ENCODE data around the gene NUP43.

NUP43 gene

DNA sequence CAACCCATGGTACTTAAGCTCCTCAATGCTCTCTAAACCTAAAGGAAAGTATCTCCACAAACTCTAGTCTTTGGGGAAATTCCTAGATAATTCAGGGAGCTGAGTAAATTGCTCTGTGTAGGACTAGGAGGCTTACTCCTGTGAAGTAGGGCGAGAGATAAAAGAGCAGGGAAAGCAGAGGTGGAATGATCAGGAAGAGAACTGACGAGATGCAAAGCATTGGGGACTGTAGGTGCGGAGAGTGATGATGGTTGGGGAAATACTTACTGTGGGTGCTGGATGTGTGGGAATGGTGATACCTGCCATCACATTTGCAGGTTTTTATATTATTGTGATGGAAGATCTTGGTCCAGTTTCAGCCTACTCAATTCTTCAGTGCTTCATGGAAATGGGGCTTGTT, 26.8 kb downstream of the NUP43 start:
- peaks cover 24% of the 10 kb centered on the region for H3K79me2 ChIP-seq (ENCODE audit: control insufficient read depth, insufficient read depth, low read length)
- no peak overlapping the region for H2BK5ac ChIP-seq (ENCODE audit: low read length)
- H3K4me1 ChIP-seq (ENCODE audit: control insufficient read depth, low read depth, low read length): peaks cover 3% of the 10 kb centered on the region
- H3K79me1 ChIP-seq (ENCODE audit: low read length): no peaks in the 10 kb centered on the region
- H4K5ac ChIP-seq (ENCODE audit: low read length): no peak overlapping the region
- H3K27ac ChIP-seq (ENCODE audit: low read depth, low read length): no peak overlapping the region
- no peak overlapping the region for H2BK120ac ChIP-seq (ENCODE audit: low read depth, low read length)
- H3K18ac ChIP-seq (ENCODE audit: low read length): no peak overlapping the region
- no peak for DNase-seq
- no peak overlapping the region for H3K4me3 ChIP-seq (ENCODE audit: low read length)
- H3K56ac ChIP-seq (ENCODE audit: low read length): no peak overlapping the region
- H3K36me3 ChIP-seq (ENCODE audit: control insufficient read depth, insufficient read depth, low read length): peaks cover 2% of the 10 kb centered on the region
- no peak overlapping the region for H3K23ac ChIP-seq (ENCODE audit: low read length)
- H3K9ac ChIP-seq (ENCODE audit: low read length): no peak overlapping the region
- H4K8ac ChIP-seq (ENCODE audit: low read depth, low read length): no peak overlapping the region
- no peak overlapping the region for H3K4ac ChIP-seq (ENCODE audit: low read depth, low read length)
- no CpG with 5 or more reads among the region's 3 CpGs for WGBS (ENCODE audit: extremely low coverage, insufficient coverage, low lambda C conversion rate)
- H2BK15ac ChIP-seq (replicated peaks; ENCODE audit: low read depth): no peak overlapping the region
- no peaks in the 10 kb centered on the region for H3K27me3 ChIP-seq (ENCODE audit: insufficient read depth, low read length, poor library complexity)
- H3K4me2 ChIP-seq (ENCODE audit: low read length): no peak overlapping the region
- no peak overlapping the region for H2AK5ac ChIP-seq (ENCODE audit: low read length)

DNA sequence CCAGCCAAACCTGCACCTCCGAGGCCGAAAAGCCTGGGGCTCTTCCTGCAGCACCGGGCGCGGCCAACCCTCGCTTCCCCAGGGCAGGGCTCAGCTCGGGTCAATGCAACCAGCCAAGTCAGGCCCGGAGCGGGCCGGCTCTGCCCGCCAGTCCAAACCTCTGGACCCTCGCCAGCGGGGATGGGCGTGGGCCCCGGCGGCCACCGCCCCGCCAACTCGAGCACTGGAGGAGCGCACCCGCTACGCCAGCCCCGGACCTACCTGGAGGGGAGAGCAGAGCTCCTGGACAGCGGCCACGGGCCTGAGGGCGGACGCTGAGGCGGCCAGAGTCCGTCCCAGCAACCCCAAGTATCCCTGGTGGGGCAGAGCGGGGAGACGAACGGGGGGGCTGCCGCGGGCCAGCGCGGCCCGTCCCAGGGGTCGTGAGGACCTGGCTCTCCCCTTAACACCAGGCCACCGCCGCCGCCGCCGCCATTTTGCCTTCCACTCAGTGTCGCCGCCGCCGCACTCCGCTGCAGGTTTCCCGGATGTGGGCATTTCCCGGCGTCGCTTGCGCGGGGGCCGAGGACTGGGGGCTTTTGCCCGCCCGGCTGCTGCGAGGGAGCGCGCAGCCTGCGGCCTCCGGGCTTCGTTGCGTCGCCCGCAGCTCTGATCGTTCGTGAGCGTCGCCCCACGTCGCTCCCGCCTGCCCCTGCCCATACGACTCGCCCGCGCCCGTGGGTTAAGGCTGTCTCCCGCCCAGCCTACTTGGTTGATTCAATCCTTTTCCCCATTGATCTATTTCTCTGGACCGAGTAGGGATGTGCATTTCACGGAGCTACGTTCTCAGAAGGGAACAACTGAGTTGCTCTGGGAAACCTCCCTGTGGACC, 28.5 kb downstream of the NUP43 start, which contains the start of gene LATS1:
Gene LATS1, minus strand, starts transcription at position 514 of the 871 bp plus-strand sequence. CDS start 15,975 bp downstream, outside the sequence.
- H4K8ac ChIP-seq (ENCODE audit: low read depth, low read length): no peak within 1 kb of the TSS
- H3K18ac ChIP-seq (ENCODE audit: low read length): peak within 1 kb of the TSS; percentile 51
- H3K27me3 ChIP-seq (ENCODE audit: insufficient read depth, low read length, poor library complexity): no peaks in the 10 kb centered on the region
- H3K23ac ChIP-seq (ENCODE audit: low read length): peak within 1 kb of the TSS; percentile 30
- peak within 1 kb of the TSS; percentile 94 for H3K56ac ChIP-seq (ENCODE audit: low read length)
- H3K36me3 ChIP-seq (ENCODE audit: control insufficient read depth, insufficient read depth, low read length): no peaks in the 10 kb centered on the region
- peak within 1 kb of the TSS; percentile 74 for H3K4ac ChIP-seq (ENCODE audit: low read depth, low read length)
- H2BK120ac ChIP-seq (ENCODE audit: low read depth, low read length): no peak within 1 kb of the TSS
- peaks cover 37% of the 10 kb centered on the region for H3K79me2 ChIP-seq (ENCODE audit: control insufficient read depth, insufficient read depth, low read length)
- H3K4me1 ChIP-seq (ENCODE audit: control insufficient read depth, low read depth, low read length): peaks cover 3% of the 10 kb centered on the region
- H3K27ac ChIP-seq (ENCODE audit: low read depth, low read length): peak within 1 kb of the TSS; percentile 80
- H3K79me1 ChIP-seq (ENCODE audit: low read length): no peaks in the 10 kb centered on the region
- no CpG with 5 or more reads among the region's 82 CpGs for WGBS (ENCODE audit: extremely low coverage, insufficient coverage, low lambda C conversion rate)
- peak within 1 kb of the TSS; percentile 91 for H3K4me2 ChIP-seq (ENCODE audit: low read length)
- H2BK5ac ChIP-seq (ENCODE audit: low read length): peak within 1 kb of the TSS; percentile 89
- H3K4me3 ChIP-seq (ENCODE audit: low read length): peak within 1 kb of the TSS; percentile 64
- H2BK15ac ChIP-seq (replicated peaks; ENCODE audit: low read depth): no peak within 1 kb of the TSS
- no peak within 1 kb of the TSS for H4K5ac ChIP-seq (ENCODE audit: low read length)
- H2AK5ac ChIP-seq (ENCODE audit: low read length): no peak within 1 kb of the TSS
- H3K9ac ChIP-seq (ENCODE audit: low read length): peak within 1 kb of the TSS; percentile 85
- peak; percentile 96 for DNase-seq

DNA sequence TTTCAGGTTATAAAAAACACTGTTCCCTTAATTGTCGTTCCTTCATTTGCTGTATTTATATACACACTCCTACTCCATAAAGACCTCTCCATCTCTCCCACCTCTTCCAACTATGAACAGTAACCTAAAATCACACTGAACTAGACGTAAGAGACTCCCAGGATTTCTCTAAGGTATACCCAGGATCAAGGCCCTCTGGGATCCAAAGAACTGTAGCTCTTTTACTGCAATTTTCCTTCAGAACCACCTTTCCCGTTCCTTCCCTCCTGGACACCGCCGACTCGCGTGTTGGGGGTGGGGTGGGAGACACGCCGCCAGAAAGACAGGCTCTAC, 29.1 kb downstream of the NUP43 start:
- Histone ChIP-seq H2BK120ac (ENCODE audit: low read depth, low read length) (no peak overlapping the region), H3K9ac (ENCODE audit: low read length) (peak overlapping the region; percentile 85), H3K27me3 (ENCODE audit: insufficient read depth, low read length, poor library complexity) (no peaks in the 10 kb centered on the region), H3K27ac (ENCODE audit: low read depth, low read length) (peak overlapping the region; percentile 80), H2BK5ac (ENCODE audit: low read length) (no peak overlapping the region), H3K4me2 (ENCODE audit: low read length) (peak overlapping the region; percentile 68), H4K5ac (ENCODE audit: low read length) (no peak overlapping the region), H3K23ac (ENCODE audit: low read length) (no peak overlapping the region), H3K4ac (ENCODE audit: low read depth, low read length) (peak overlapping the region; percentile 74), H4K8ac (ENCODE audit: low read depth, low read length) (no peak overlapping the region), H3K18ac (ENCODE audit: low read length) (peak overlapping the region; percentile 51), H3K56ac (ENCODE audit: low read length) (peak overlapping the region; percentile 94), H3K79me2 (ENCODE audit: control insufficient read depth, insufficient read depth, low read length) (peaks cover 43% of the 10 kb centered on the region), H2AK5ac (ENCODE audit: low read length) (no peak overlapping the region), H3K36me3 (ENCODE audit: control insufficient read depth, insufficient read depth, low read length) (no peaks in the 10 kb centered on the region), H3K4me1 (ENCODE audit: control insufficient read depth, low read depth, low read length) (peaks cover 3% of the 10 kb centered on the region), H2BK15ac (replicated peaks; ENCODE audit: low read depth) (no peak overlapping the region), H3K79me1 (ENCODE audit: low read length) (no peaks in the 10 kb centered on the region), H3K4me3 (ENCODE audit: low read length) (peak overlapping the region; percentile 64)
- DNase-seq: no peak
- WGBS (ENCODE audit: extremely low coverage, insufficient coverage, low lambda C conversion rate): no CpG with 5 or more reads among the region's 9 CpGs

DNA sequence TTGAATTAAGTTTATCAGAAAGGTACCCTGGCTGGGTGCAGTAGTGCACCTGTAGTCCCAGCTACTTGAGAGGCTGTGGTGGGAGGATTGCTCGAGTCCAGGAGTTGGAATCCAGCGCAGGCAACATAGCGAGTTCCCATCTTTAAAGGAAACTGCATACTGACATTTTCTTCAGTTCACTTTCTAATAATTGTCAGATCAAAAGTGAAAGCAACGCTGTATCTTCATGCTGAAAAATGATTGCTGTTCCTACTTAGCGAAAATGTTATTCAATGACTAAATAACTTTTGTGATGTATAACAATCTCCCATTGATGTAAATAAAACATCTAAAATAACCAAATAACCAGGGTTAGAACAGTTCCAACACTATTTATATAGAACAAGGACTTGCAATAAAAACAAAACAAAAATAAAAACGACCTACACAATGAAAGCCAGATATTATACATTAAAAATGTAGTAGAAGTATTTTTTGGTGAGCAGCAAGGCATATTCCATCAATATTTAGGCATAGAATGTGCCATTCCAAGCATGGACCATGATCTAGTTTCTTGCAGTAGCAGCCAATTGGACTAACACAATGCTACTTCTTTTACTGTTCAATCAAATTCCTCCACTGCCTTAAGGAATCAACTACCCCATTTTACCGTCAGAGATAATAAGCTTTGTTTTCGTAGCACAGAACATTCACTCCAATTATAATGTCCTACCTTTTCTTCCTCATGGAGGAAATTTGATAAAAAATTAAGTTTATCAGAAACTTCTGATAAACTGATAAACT, 30.0 kb downstream of the NUP43 start:
- Histone ChIP-seq H2BK120ac (ENCODE audit: low read depth, low read length) (no peak overlapping the region), H2BK15ac (replicated peaks; ENCODE audit: low read depth) (no peak overlapping the region), H3K79me1 (ENCODE audit: low read length) (peaks cover 4% of the 10 kb centered on the region), H3K23ac (ENCODE audit: low read length) (no peak overlapping the region), H4K8ac (ENCODE audit: low read depth, low read length) (no peak overlapping the region), H3K4me3 (ENCODE audit: low read length) (peak overlapping the region; percentile 13), H3K56ac (ENCODE audit: low read length) (peak overlapping the region; percentile 51), H3K36me3 (ENCODE audit: control insufficient read depth, insufficient read depth, low read length) (no peaks in the 10 kb centered on the region), H3K79me2 (ENCODE audit: control insufficient read depth, insufficient read depth, low read length) (peaks cover 48% of the 10 kb centered on the region), H3K27ac (ENCODE audit: low read depth, low read length) (no peak overlapping the region), H3K27me3 (ENCODE audit: insufficient read depth, low read length, poor library complexity) (no peaks in the 10 kb centered on the region), H3K4me2 (ENCODE audit: low read length) (peak overlapping the region; percentile 60), H3K9ac (ENCODE audit: low read length) (peak overlapping the region; percentile 66), H4K5ac (ENCODE audit: low read length) (no peak overlapping the region), H3K4ac (ENCODE audit: low read depth, low read length) (no peak overlapping the region), H3K4me1 (ENCODE audit: control insufficient read depth, low read depth, low read length) (peaks cover 7% of the 10 kb centered on the region), H3K18ac (ENCODE audit: low read length) (no peak overlapping the region), H2BK5ac (ENCODE audit: low read length) (no peak overlapping the region), H2AK5ac (ENCODE audit: low read length) (no peak overlapping the region)
- no peak for DNase-seq
- WGBS (ENCODE audit: extremely low coverage, insufficient coverage, low lambda C conversion rate): no CpG with 5 or more reads among the region's 8 CpGs

DNA sequence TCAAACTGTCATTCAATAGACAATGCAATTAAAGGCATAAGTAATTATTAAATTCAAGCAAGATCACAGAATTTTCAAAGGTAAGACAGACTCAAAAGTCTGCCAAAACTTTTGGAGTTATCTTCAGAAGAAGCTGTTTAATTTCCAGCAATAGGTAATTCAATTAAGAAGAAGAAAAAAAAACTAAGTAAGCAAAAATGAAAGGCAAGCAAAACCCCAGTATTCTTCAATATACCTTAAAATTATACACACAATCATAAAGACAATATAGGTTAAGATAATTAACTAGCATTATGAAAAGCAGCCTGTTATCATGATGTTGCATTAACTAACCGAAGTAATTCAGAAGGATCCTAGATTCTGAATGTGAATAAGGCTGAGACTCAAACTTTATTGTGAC, 31.9 kb downstream of the NUP43 start:
- no peak overlapping the region for H2BK5ac ChIP-seq (ENCODE audit: low read length)
- H3K18ac ChIP-seq (ENCODE audit: low read length): no peak overlapping the region
- H3K36me3 ChIP-seq (ENCODE audit: control insufficient read depth, insufficient read depth, low read length): no peaks in the 10 kb centered on the region
- no peak overlapping the region for H3K56ac ChIP-seq (ENCODE audit: low read length)
- no peak overlapping the region for H3K23ac ChIP-seq (ENCODE audit: low read length)
- no peaks in the 10 kb centered on the region for H3K27me3 ChIP-seq (ENCODE audit: insufficient read depth, low read length, poor library complexity)
- no peak overlapping the region for H2BK120ac ChIP-seq (ENCODE audit: low read depth, low read length)
- peaks cover 9% of the 10 kb centered on the region for H3K4me1 ChIP-seq (ENCODE audit: control insufficient read depth, low read depth, low read length)
- no peak overlapping the region for H2BK15ac ChIP-seq (replicated peaks; ENCODE audit: low read depth)
- H2AK5ac ChIP-seq (ENCODE audit: low read length): no peak overlapping the region
- H4K8ac ChIP-seq (ENCODE audit: low read depth, low read length): no peak overlapping the region
- no peak for DNase-seq
- no peak overlapping the region for H4K5ac ChIP-seq (ENCODE audit: low read length)
- H3K9ac ChIP-seq (ENCODE audit: low read length): no peak overlapping the region
- peaks cover 57% of the 10 kb centered on the region for H3K79me2 ChIP-seq (ENCODE audit: control insufficient read depth, insufficient read depth, low read length)
- H3K79me1 ChIP-seq (ENCODE audit: low read length): peaks cover 4% of the 10 kb centered on the region
- H3K4me2 ChIP-seq (ENCODE audit: low read length): no peak overlapping the region
- no peak overlapping the region for H3K4me3 ChIP-seq (ENCODE audit: low read length)
- no peak overlapping the region for H3K27ac ChIP-seq (ENCODE audit: low read depth, low read length)
- no CpG with 5 or more reads among the region's 1 CpG for WGBS (ENCODE audit: extremely low coverage, insufficient coverage, low lambda C conversion rate)
- no peak overlapping the region for H3K4ac ChIP-seq (ENCODE audit: low read depth, low read length)
